PC-3 (cell line): Measurements from ENCODE around the gene YPEL1. TPM values are rescaled to one million over a fixed set of nuclear protein-coding genes. Genes with fewer than 3 reads are reported as not detected.

Experiments used
- ATAC-seq: fragments of 200-7000 bp; cut with Tn5 transposase; 2 replicates; pipeline ENCODE4 v1.9.1; 2020; ENCODE audit warnings: mild to moderate bottlenecking, moderate library complexity
- BruUV-seq: library from RNA; stranded (reverse); fragments of 400-500 nt; replicated peaks from 2 replicates; lab custom pipeline; 2021; lab: Mats Ljungman, UMichigan
- CTCF ChIA-PET: fragments of 300-600 bp; sonication (Branson Sonifier 250); formaldehyde crosslinking; loops from one replicate; lab custom pipeline; 2022; ENCODE audit warnings: antibody characterized with exemption; lab: Charles Lee
- POLR2A ChIA-PET: fragments of 300-600 bp; sonication (Branson Sonifier 250); formaldehyde crosslinking; loops from one replicate; lab custom pipeline; 2022; ENCODE audit warnings: antibody characterized with exemption; ENCODE audit not compliant: unreplicated experiment; lab: Charles Lee
- DNase-seq: peaks from one replicate; pipeline ENCODE4 v3.0.0-alpha.2; 2015
- H2AFZ ChIP-seq: fragments of 300-600 bp; sonication (generic); 2 replicates; pipeline ENCODE4 v1.6.0; 2016; ENCODE audit warnings: antibody characterized with exemption, low read length
- H3F3A ChIP-seq: fragments of 300-600 bp; sonication (generic); one replicate; pipeline ENCODE4 v1.6.0; 2017; ENCODE audit warnings: antibody characterized with exemption, low read length, control low read depth, mild to moderate bottlenecking; ENCODE audit not compliant: unreplicated experiment
- H3K27ac ChIP-seq: fragments of 300-600 bp; sonication (generic); 2 replicates; pipeline ENCODE4 v1.5.1; 2016; ENCODE audit warnings: mild to moderate bottlenecking, low read length
- H3K27me3 ChIP-seq: fragments of 300-600 bp; sonication (generic); 2 replicates; pipeline ENCODE4 v1.6.1; 2016; ENCODE audit warnings: low read length, mixed read lengths
- H3K36me3 ChIP-seq: fragments of 300-600 bp; sonication (generic); 2 replicates; pipeline ENCODE4 v1.6.1; 2016; ENCODE audit warnings: low read depth, mixed run types, low read length, mixed read lengths
- H3K4me1 ChIP-seq: fragments of 300-600 bp; sonication (generic); 2 replicates; pipeline ENCODE4 v1.5.1; 2016; ENCODE audit warnings: low read length; ENCODE audit not compliant: insufficient read depth
- H3K4me2 ChIP-seq: fragments of 300-600 bp; sonication (generic); 2 replicates; pipeline ENCODE4 v1.6.0; 2016; ENCODE audit warnings: low read length
- H3K4me3 ChIP-seq: fragments of 300-600 bp; sonication (generic); 2 replicates; pipeline ENCODE4 v1.5.1; 2016; ENCODE audit warnings: mild to moderate bottlenecking, low read length, mixed read lengths
- H3K79me2 ChIP-seq: fragments of 300-600 bp; sonication (generic); 2 replicates; pipeline ENCODE4 v1.6.1; 2017; ENCODE audit warnings: low read length, mixed read lengths
- H3K9ac ChIP-seq: fragments of 300-600 bp; sonication (generic); 2 replicates; pipeline ENCODE4 v1.6.0; 2016; ENCODE audit warnings: mild to moderate bottlenecking, low read length
- H3K9me2 ChIP-seq: fragments of 300-600 bp; sonication (generic); replicated peaks from 2 replicates; pipeline ENCODE4 v1.6.1; 2016; ENCODE audit warnings: mixed run types, low read length, mixed read lengths
- H3K9me3 ChIP-seq: fragments of 300-600 bp; sonication (generic); 2 replicates; pipeline ENCODE4 v1.6.1; 2016; ENCODE audit warnings: low read length, mixed read lengths
- H4K20me1 ChIP-seq: fragments of 300-600 bp; sonication (generic); 2 replicates; pipeline ENCODE4 v1.6.1; 2016; ENCODE audit warnings: low read length, mixed read lengths
- EZH2 ChIP-seq: fragments of 300-600 bp; sonication (generic); IDR thresholded peaks from one replicate; pipeline ENCODE4 v1.6.1; 2017; ENCODE audit warnings: antibody characterized with exemption, mild to moderate bottlenecking, low read length; ENCODE audit not compliant: unreplicated experiment
- EZH2phosphoT487 ChIP-seq: fragments of 300-600 bp; sonication (generic); IDR thresholded peaks from 2 replicates; pipeline ENCODE4 v1.6.1; 2018; ENCODE audit warnings: mild to moderate bottlenecking, antibody characterized with exemption, low read length, borderline replicate concordance
- intact Hi-C: fragments of 100-400 bp; cut with micrococcal nuclease; formaldehyde crosslinking; loops from 2 replicates; pipeline ENCODE4 v1.9.0; 2023
- total RNA-seq: library from RNA; depleted of rRNA; stranded (reverse); fragments of >200 nt; gene quantifications from 2 replicates; pipeline ENCODE4 v1.2.3, GENCODE V29; 2014
- TF ChIP-seq, protein P1 (sequence below): fragments of 300-600 bp; sonication (generic); conservative IDR thresholded peaks from 2 replicates; pipeline ENCODE4 v1.5.1; 2017; ENCODE audit warnings: antibody characterized with exemption, low read depth, mild to moderate bottlenecking, low read length

YPEL1 gene
- total RNA-seq, 1 experiment from 2014 or later: 3.2 TPM

- H3K36me3 ChIP-seq: no peaks in the 10 kb centered on the region
- H3K9ac ChIP-seq: no peak overlapping the region
- no peak overlapping the region for H2AFZ ChIP-seq
- H3K4me3 ChIP-seq: no peak overlapping the region
- no peak for DNase-seq
- POLR2A ChIA-PET: no interaction called here
- BruUV-seq: no TSS peak
- no peak for TF ChIP-seq EZH2phosphoT487
- TF ChIP-seq EZH2: no peak
- TF ChIP-seq, protein P1, sequence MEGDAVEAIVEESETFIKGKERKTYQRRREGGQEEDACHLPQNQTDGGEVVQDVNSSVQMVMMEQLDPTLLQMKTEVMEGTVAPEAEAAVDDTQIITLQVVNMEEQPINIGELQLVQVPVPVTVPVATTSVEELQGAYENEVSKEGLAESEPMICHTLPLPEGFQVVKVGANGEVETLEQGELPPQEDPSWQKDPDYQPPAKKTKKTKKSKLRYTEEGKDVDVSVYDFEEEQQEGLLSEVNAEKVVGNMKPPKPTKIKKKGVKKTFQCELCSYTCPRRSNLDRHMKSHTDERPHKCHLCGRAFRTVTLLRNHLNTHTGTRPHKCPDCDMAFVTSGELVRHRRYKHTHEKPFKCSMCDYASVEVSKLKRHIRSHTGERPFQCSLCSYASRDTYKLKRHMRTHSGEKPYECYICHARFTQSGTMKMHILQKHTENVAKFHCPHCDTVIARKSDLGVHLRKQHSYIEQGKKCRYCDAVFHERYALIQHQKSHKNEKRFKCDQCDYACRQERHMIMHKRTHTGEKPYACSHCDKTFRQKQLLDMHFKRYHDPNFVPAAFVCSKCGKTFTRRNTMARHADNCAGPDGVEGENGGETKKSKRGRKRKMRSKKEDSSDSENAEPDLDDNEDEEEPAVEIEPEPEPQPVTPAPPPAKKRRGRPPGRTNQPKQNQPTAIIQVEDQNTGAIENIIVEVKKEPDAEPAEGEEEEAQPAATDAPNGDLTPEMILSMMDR: no peak
- H3K27ac ChIP-seq: no peak overlapping the region
- no peaks in the 10 kb centered on the region for H3K27me3 ChIP-seq
- no peak for ATAC-seq
- H3K9me3 ChIP-seq: no peaks in the 10 kb centered on the region
- H3K4me1 ChIP-seq: no peaks in the 10 kb centered on the region
- H3K79me2 ChIP-seq: no peaks in the 10 kb centered on the region
- no peaks in the 10 kb centered on the region for H3K9me2 ChIP-seq
- intact Hi-C loops: no loop called here
- H4K20me1 ChIP-seq: no peaks in the 10 kb centered on the region
- H3K4me2 ChIP-seq: no peak overlapping the region
- no peaks in the 10 kb centered on the region for H3F3A ChIP-seq
- CTCF ChIA-PET: no interaction called here
Measured at GRCh38 chr22:21738966-21739365, 3.4 kb upstream of the YPEL1 start.

GRCh38 chr22:21738081-21738480, 2.5 kb upstream of the YPEL1 start:
- Histone ChIP-seq H3K36me3 (no peaks in the 10 kb centered on the region), H3K4me1 (no peaks in the 10 kb centered on the region), H3K27ac (no peak overlapping the region), H3K4me2 (no peak overlapping the region), H2AFZ (no peak overlapping the region), H3F3A (no peaks in the 10 kb centered on the region), H4K20me1 (no peaks in the 10 kb centered on the region), H3K9me3 (no peaks in the 10 kb centered on the region), H3K9me2 (no peaks in the 10 kb centered on the region), H3K79me2 (no peaks in the 10 kb centered on the region), H3K4me3 (no peak overlapping the region), H3K27me3 (no peaks in the 10 kb centered on the region), H3K9ac (no peak overlapping the region)
- no TSS peak for BruUV-seq
- no peak for ATAC-seq
- POLR2A ChIA-PET: no interaction called here
- TF ChIP-seq, protein P1: no peak
- TF ChIP-seq EZH2phosphoT487: no peak
- no peak for TF ChIP-seq EZH2
- CTCF ChIA-PET: no interaction called here
- intact Hi-C loops: no loop called here
- no peak for DNase-seq

DNA sequence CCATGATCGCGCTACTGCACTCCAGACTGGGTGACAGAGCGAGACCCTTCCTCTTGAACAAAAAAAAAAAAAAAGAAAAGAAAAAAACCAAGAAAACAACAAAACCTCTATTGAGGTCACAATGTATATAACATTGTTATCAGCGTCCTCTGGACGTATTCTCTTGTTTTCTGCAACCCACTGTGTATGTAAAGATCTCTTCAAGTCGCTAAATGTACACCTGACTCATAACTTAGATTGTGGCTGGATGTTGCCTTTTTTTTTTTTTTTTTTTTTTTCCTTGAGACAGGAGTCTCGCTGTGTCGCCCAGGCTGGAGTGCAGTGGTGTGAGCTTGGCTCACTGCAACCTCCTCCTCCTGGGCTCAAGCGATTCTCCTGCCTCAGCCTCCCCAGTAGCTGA, 1.4 kb upstream of the YPEL1 start:
- Histone ChIP-seq H3K4me3 (no peak overlapping the region), H3K4me2 (no peak overlapping the region), H3K9me3 (no peaks in the 10 kb centered on the region), H3K36me3 (no peaks in the 10 kb centered on the region), H3K27ac (no peak overlapping the region), H4K20me1 (no peaks in the 10 kb centered on the region), H3F3A (no peaks in the 10 kb centered on the region), H3K79me2 (no peaks in the 10 kb centered on the region), H3K9ac (no peak overlapping the region), H2AFZ (no peak overlapping the region), H3K4me1 (no peaks in the 10 kb centered on the region), H3K27me3 (no peaks in the 10 kb centered on the region), H3K9me2 (no peaks in the 10 kb centered on the region)
- DNase-seq: no peak
- intact Hi-C loops: no loop called here
- ATAC-seq: no peak
- POLR2A ChIA-PET: no interaction called here
- no TSS peak for BruUV-seq
- no peak for TF ChIP-seq EZH2phosphoT487
- no peak for TF ChIP-seq EZH2
- TF ChIP-seq, protein P1: no peak
- CTCF ChIA-PET: no interaction called here
